Fibroblast of lung (primary cell): ENCODE measurements around the gene ABCC11. TPM values are rescaled to one million over a fixed set of nuclear protein-coding genes. Genes with fewer than 3 reads are reported as not detected.

Experiments used
- DNase-seq, 2 donors: peaks; one replicate each; pipeline versions ENCODE4 v3.0.0 to v3.0.0-alpha.2; 2010; ENCODE audit warnings: low read depth in 2 of 2
- H2AFZ ChIP-seq: 2 replicates; pipeline ENCODE4 v1.5.1; 2012; ENCODE audit warnings: low read length, control low read depth, inconsistent platforms
- H3K27ac ChIP-seq: 2 replicates; pipeline ENCODE4 v1.5.1; 2011; ENCODE audit warnings: low read length, control low read depth; ENCODE audit not compliant: insufficient read depth
- H3K27me3 ChIP-seq: 2 replicates; pipeline ENCODE4 v1.5.1; 2011; ENCODE audit warnings: mild to moderate bottlenecking, low read length; ENCODE audit not compliant: control insufficient read depth, insufficient read depth
- H3K36me3 ChIP-seq: 2 replicates; pipeline ENCODE4 v1.5.1; 2011; ENCODE audit warnings: low read length; ENCODE audit not compliant: control insufficient read depth, insufficient read depth
- H3K4me1 ChIP-seq: 2 replicates; pipeline ENCODE4 v1.5.1; 2011; ENCODE audit warnings: low read length; ENCODE audit not compliant: control insufficient read depth, insufficient read depth; ENCODE audit errors: extremely low read depth
- H3K4me2 ChIP-seq: 2 replicates; pipeline ENCODE4 v1.5.1; 2011; ENCODE audit warnings: low read length, control low read depth; ENCODE audit not compliant: insufficient read depth; ENCODE audit errors: extremely low read depth
- H3K4me3 ChIP-seq, 4 experiments: fragments of 200-600 bp in 1 of 4; sonication (generic) in 1 of 4; replicated peaks in 1 of 4; 2 replicates each; pipeline ENCODE4 v1.5.1; 2011 to 2016; ENCODE audit warnings: low read length in 4 of 4, low read depth in 3 of 4, mild to moderate bottlenecking in 3 of 4, control low read depth in 2 of 4, inconsistent platforms in 1 of 4, mixed read lengths in 1 of 4; ENCODE audit not compliant: insufficient read depth in 1 of 4; ENCODE audit errors: control extremely low read depth in 1 of 4
- H3K79me2 ChIP-seq: 2 replicates; pipeline ENCODE4 v1.5.1; 2012; ENCODE audit warnings: mild to moderate bottlenecking, low read length, inconsistent platforms; ENCODE audit not compliant: control insufficient read depth, insufficient read depth
- H3K9ac ChIP-seq: 2 replicates; pipeline ENCODE4 v1.5.1; 2011; ENCODE audit warnings: mild to moderate bottlenecking, low read length, control low read depth; ENCODE audit not compliant: insufficient read depth
- H3K9me3 ChIP-seq: 2 replicates; pipeline ENCODE4 v1.5.1; 2012; ENCODE audit warnings: low read depth, low read length; ENCODE audit not compliant: control insufficient read depth, insufficient read depth
- H4K20me1 ChIP-seq: 2 replicates; pipeline ENCODE4 v1.5.1; 2011; ENCODE audit warnings: low read length; ENCODE audit not compliant: control insufficient read depth, insufficient read depth; ENCODE audit errors: extremely low read depth
- CTCF ChIP-seq, 2 donors: IDR thresholded peaks in 1 of 2; conservative IDR thresholded peaks in 1 of 2; 1 replicate in 1 of 2; 2 replicates in 1 of 2; pipeline ENCODE4 v1.5.1; 2011 to 2012; ENCODE audit warnings: low read length in 2 of 2, control low read depth in 1 of 2, inconsistent platforms in 1 of 2, low read depth in 1 of 2, mild to moderate bottlenecking in 1 of 2
- EZH2 ChIP-seq: IDR thresholded peaks from 2 replicates; pipeline ENCODE4 v1.5.1; 2012; ENCODE audit warnings: low read length, control low read depth, mild to moderate bottlenecking; ENCODE audit errors: missing control alignments
- polyA plus RNA-seq, 2 donors: library from polyadenylated mRNA; depleted of rRNA in 1 of 2; stranded (reverse) in 1 of 2; unstranded in 1 of 2; fragments of >200 nt; gene quantifications; 2 replicates each; pipeline ENCODE4 v1.2.1, GENCODE V29; 2011 to 2012; ENCODE audit warnings: missing spikeins in 1 of 2
- total RNA-seq: library from RNA; depleted of rRNA; stranded (reverse); fragments of >200 nt; gene quantifications from 2 replicates; pipeline ENCODE4 v1.2.1, GENCODE V29; 2014

Gene ABCC11
- total and polyA plus RNA-seq, 2 donors (not counting 1 experiment from before 2014, with no cell fraction given) = 0.17 to 0.20 TPM

- Histone ChIP-seq H3K4me1 (no peaks in the 10 kb centered on the region), H3K9ac (no peak overlapping the region), H3K27ac (no peak overlapping the region), H4K20me1 (no peaks in the 10 kb centered on the region), H3K36me3 (no peaks in the 10 kb centered on the region), H2AFZ (no peak overlapping the region), H3K4me2 (no peak overlapping the region), H3K27me3 (no peaks in the 10 kb centered on the region), H3K9me3 (no peaks in the 10 kb centered on the region), H3K4me3 (no peak overlapping the region), H3K79me2 (no peaks in the 10 kb centered on the region)
- no peak for DNase-seq
- TF ChIP-seq EZH2 = no peak
- no peak for TF ChIP-seq CTCF (conservative IDR thresholded peaks at IDR 0.05 in 1 of 2, IDR thresholded peaks at IDR 0.05 in 1 of 2; ENCODE audit: low read depth in 1 of 2, low read length in 2 of 2)
These were observed 85.4 kb downstream of the ABCC11 start for GRCh38 chr16:48161906-48162305.

GRCh38 chr16:48160575-48160974, 86.8 kb downstream of the ABCC11 start:
- H4K20me1 ChIP-seq = no peaks in the 10 kb centered on the region
- no peak overlapping the region for H3K27ac ChIP-seq
- no peaks in the 10 kb centered on the region for H3K27me3 ChIP-seq
- no peaks in the 10 kb centered on the region for H3K4me1 ChIP-seq
- TF ChIP-seq CTCF (conservative IDR thresholded peaks at IDR 0.05 in 1 of 2, IDR thresholded peaks at IDR 0.05 in 1 of 2; ENCODE audit: low read depth in 1 of 2, low read length in 2 of 2) = no peak
- DNase-seq = peak in 1 of 2 donors; percentile 55
- no peaks in the 10 kb centered on the region for H3K36me3 ChIP-seq
- no peak overlapping the region for H3K4me2 ChIP-seq
- H3K79me2 ChIP-seq = no peaks in the 10 kb centered on the region
- H2AFZ ChIP-seq = no peak overlapping the region
- no peak overlapping the region for H3K4me3 ChIP-seq
- no peaks in the 10 kb centered on the region for H3K9me3 ChIP-seq
- H3K9ac ChIP-seq = no peak overlapping the region

GRCh38 chr16:48158296-48158695, 89.0 kb downstream of the ABCC11 start:
- Histone ChIP-seq H3K9me3 (no peaks in the 10 kb centered on the region), H3K27me3 (no peaks in the 10 kb centered on the region), H3K4me1 (no peaks in the 10 kb centered on the region), H3K9ac (no peak overlapping the region), H2AFZ (no peak overlapping the region), H3K4me3 (no peak overlapping the region), H3K4me2 (no peak overlapping the region), H3K27ac (no peak overlapping the region), H3K79me2 (no peaks in the 10 kb centered on the region), H4K20me1 (no peaks in the 10 kb centered on the region), H3K36me3 (no peaks in the 10 kb centered on the region)
- DNase-seq = peak; percentile 43 to 91
- TF ChIP-seq CTCF (conservative IDR thresholded peaks at IDR 0.05 in 1 of 2, IDR thresholded peaks at IDR 0.05 in 1 of 2; ENCODE audit: low read depth in 1 of 2, low read length in 2 of 2) (no peak), EZH2 (no peak)
